Bronchial epithelial cell (primary cell): Measurements from ENCODE around the gene FSTL4. TPM values are rescaled to one million over a fixed set of nuclear protein-coding genes. Genes with fewer than 3 reads are reported as not detected.

Experiments used
- DNase-seq: peaks from one replicate; pipeline ENCODE4 v3.0.0-alpha.2; 2010; ENCODE audit warnings: low read depth
- FAIRE-seq: peaks from 2 replicates; lab custom pipeline; 2011; peaks lifted over from hg19 to GRCh38; lab: Jason Lieb, UNC
- H3K27me3 ChIP-seq: 2 replicates; pipeline ENCODE4 v1.5.1; 2011; ENCODE audit warnings: low read length; ENCODE audit not compliant: control insufficient read depth, insufficient read depth
- H3K36me3 ChIP-seq: 2 replicates; pipeline ENCODE4 v1.5.1; 2011; ENCODE audit warnings: low read length; ENCODE audit not compliant: control insufficient read depth, insufficient read depth
- H3K4me3 ChIP-seq: 2 replicates; pipeline ENCODE4 v1.5.1; 2011; ENCODE audit warnings: mild to moderate bottlenecking, low read depth, low read length, control low read depth
- CTCF ChIP-seq: IDR thresholded peaks from 2 replicates; pipeline ENCODE4 v1.5.1; 2011; ENCODE audit warnings: mild to moderate bottlenecking, moderate library complexity, low read length, control low read depth, inconsistent platforms; ENCODE audit not compliant: insufficient read depth, severe bottlenecking
- total RNA-seq: library from RNA; depleted of rRNA; stranded (reverse); fragments of >200 nt; gene quantifications from 2 replicates; pipeline ENCODE4 v1.2.1, GENCODE V29; 2014

Gene FSTL4
- total RNA-seq, 1 donor from 2014 or later = not detected

GRCh38 chr5:133428072-133428660 is 184.2 kb downstream of the FSTL4 start:
- Histone ChIP-seq H3K27me3 (peaks cover 2% of the 10 kb centered on the region), H3K36me3 (no peaks in the 10 kb centered on the region), H3K4me3 (no peak overlapping the region)
- DNase-seq = no peak
- FAIRE-seq = no peak
- no peak for TF ChIP-seq CTCF

- no peak for TF ChIP-seq CTCF
- no peak overlapping the region for H3K4me3 ChIP-seq
- H3K27me3 ChIP-seq = peaks cover 2% of the 10 kb centered on the region
- FAIRE-seq (peak; percentile 66), DNase-seq (no peak)
- H3K36me3 ChIP-seq = no peaks in the 10 kb centered on the region
Measured at GRCh38 chr5:133427121-133427777, 185.1 kb downstream of the FSTL4 start.

- DNase-seq = no peak
- Histone ChIP-seq H3K27me3 (peaks cover 2% of the 10 kb centered on the region), H3K4me3 (no peak overlapping the region), H3K36me3 (no peaks in the 10 kb centered on the region)
- FAIRE-seq = no peak
- no peak for TF ChIP-seq CTCF
Measured at GRCh38 chr5:133426264-133426663, 186.1 kb downstream of the FSTL4 start.

- FAIRE-seq = no peak
- no peak for DNase-seq
- Histone ChIP-seq H3K4me3 (no peak overlapping the region), H3K27me3 (peaks cover 2% of the 10 kb centered on the region), H3K36me3 (no peaks in the 10 kb centered on the region)
- TF ChIP-seq CTCF = no peak
Measured at GRCh38 chr5:133425764-133426163, 186.6 kb downstream of the FSTL4 start.

- Histone ChIP-seq H3K36me3 (no peaks in the 10 kb centered on the region), H3K4me3 (no peak overlapping the region), H3K27me3 (peaks cover 2% of the 10 kb centered on the region)
- no peak for DNase-seq
- no peak for FAIRE-seq
- TF ChIP-seq CTCF = no peak
Measured at GRCh38 chr5:133425222-133425621, 187.1 kb downstream of the FSTL4 start.
